Parathyroid adenoma (tissue), 2 donors: ENCODE data around the gene LIMS2.

Experiments
- H2AFZ ChIP-seq: fragments of 300-600 bp; sonication (generic); one replicate; pipeline ENCODE4 v1.7.0; 2017; ENCODE audit warnings: antibody characterized with exemption, mild to moderate bottlenecking
- H3K27ac ChIP-seq: fragments of 300-600 bp; sonication (generic); one replicate; pipeline ENCODE4 v1.7.0; 2017
- H3K27me3 ChIP-seq: fragments of 300-600 bp; sonication (generic); one replicate; pipeline ENCODE4 v1.7.0; 2017; ENCODE audit warnings: low read length; ENCODE audit not compliant: control insufficient read depth, insufficient read depth
- H3K36me3 ChIP-seq: fragments of 300-600 bp; sonication (generic); one replicate; pipeline ENCODE4 v1.7.0; 2017; ENCODE audit warnings: low read length; ENCODE audit not compliant: control insufficient read depth, insufficient read depth
- H3K4me1 ChIP-seq: fragments of 300-600 bp; sonication (generic); one replicate; pipeline ENCODE4 v1.7.0; 2017; ENCODE audit warnings: control low read depth
- H3K4me2 ChIP-seq: fragments of 300-600 bp; sonication (generic); one replicate; pipeline ENCODE4 v1.7.0; 2017; ENCODE audit warnings: low read length
- H3K4me3 ChIP-seq: fragments of 300-600 bp; sonication (generic); one replicate; pipeline ENCODE4 v1.7.0; 2017; ENCODE audit warnings: low read depth, low read length
- H3K79me2 ChIP-seq: fragments of 300-600 bp; sonication (generic); one replicate; pipeline ENCODE4 v1.7.0; 2017; ENCODE audit warnings: control low read depth
- H3K9ac ChIP-seq: fragments of 300-600 bp; sonication (generic); one replicate; pipeline ENCODE4 v1.7.0; 2017; ENCODE audit warnings: mild to moderate bottlenecking
- H3K9me3 ChIP-seq: fragments of 300-600 bp; sonication (generic); one replicate; pipeline ENCODE4 v1.7.0; 2017; ENCODE audit warnings: low read length; ENCODE audit not compliant: control insufficient read depth
- TF ChIP-seq, protein P1 (sequence below): fragments of 300-600 bp; sonication (generic); IDR thresholded peaks from one replicate; pipeline ENCODE4 v1.7.0; 2017; ENCODE audit warnings: antibody characterized with exemption, mild to moderate bottlenecking
- donor health status: primary hyperparathyroidism.

The LIMS2 gene

DNA sequence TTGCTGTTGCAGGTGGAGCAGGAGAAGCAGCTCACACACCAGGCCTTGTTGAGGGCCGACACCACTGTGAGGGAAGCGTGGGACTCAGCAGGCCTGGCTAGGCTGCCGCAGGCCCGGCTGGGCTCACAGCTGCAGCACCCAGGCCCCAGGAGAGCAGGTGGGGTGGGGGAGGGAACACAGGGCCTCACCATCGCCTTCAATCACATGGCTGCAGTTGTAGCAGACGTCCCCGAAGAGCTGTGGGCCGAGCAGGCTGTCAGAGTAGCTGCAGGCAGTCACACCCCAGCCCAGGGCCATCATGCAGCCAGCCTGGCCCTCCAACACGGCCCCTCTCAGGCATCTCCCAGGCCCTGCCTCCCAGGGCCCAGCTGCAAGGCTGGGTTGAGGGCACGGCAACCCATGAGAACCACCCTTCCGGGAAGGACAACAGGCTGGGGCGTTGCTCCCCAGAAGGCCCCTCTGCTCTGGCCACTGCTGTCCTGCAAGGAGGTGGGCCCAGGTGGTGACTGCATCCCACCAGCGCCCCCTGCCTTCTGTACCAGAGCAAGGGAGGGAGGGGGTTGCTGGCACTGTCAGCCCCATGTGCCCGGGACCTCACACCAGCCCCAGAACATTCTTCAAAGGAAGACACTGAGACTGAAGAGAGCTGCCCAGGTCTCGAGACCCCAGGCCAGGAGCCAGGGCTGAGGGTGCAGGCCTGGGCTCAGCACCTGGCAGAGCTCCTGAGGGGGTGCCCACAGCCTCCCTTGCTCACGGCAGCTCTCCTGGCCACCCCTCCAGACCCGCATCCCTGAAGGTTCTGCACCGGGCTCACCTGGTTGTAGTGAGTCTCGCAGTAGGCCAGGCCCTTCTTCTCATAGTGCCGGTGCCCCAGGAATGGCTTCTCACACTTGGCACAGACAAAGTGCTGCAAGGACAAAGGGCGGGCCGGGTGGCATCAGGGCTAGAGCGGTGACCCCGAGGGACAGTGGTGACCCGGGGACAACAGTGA, 35.0 kb downstream of the LIMS2 start:
- H3K27me3 ChIP-seq: no peaks in the 10 kb centered on the region
- H3K36me3 ChIP-seq: no peaks in the 10 kb centered on the region
- H3K4me2 ChIP-seq: no peak overlapping the region
- no peaks in the 10 kb centered on the region for H3K9me3 ChIP-seq
- no peaks in the 10 kb centered on the region for H3K4me1 ChIP-seq
- H3K27ac ChIP-seq: no peak overlapping the region
- no peak overlapping the region for H3K9ac ChIP-seq
- H2AFZ ChIP-seq: no peak overlapping the region
- no peak overlapping the region for H3K4me3 ChIP-seq
- H3K79me2 ChIP-seq: no peaks in the 10 kb centered on the region
- TF ChIP-seq, protein P1, sequence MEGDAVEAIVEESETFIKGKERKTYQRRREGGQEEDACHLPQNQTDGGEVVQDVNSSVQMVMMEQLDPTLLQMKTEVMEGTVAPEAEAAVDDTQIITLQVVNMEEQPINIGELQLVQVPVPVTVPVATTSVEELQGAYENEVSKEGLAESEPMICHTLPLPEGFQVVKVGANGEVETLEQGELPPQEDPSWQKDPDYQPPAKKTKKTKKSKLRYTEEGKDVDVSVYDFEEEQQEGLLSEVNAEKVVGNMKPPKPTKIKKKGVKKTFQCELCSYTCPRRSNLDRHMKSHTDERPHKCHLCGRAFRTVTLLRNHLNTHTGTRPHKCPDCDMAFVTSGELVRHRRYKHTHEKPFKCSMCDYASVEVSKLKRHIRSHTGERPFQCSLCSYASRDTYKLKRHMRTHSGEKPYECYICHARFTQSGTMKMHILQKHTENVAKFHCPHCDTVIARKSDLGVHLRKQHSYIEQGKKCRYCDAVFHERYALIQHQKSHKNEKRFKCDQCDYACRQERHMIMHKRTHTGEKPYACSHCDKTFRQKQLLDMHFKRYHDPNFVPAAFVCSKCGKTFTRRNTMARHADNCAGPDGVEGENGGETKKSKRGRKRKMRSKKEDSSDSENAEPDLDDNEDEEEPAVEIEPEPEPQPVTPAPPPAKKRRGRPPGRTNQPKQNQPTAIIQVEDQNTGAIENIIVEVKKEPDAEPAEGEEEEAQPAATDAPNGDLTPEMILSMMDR: no peak

DNA sequence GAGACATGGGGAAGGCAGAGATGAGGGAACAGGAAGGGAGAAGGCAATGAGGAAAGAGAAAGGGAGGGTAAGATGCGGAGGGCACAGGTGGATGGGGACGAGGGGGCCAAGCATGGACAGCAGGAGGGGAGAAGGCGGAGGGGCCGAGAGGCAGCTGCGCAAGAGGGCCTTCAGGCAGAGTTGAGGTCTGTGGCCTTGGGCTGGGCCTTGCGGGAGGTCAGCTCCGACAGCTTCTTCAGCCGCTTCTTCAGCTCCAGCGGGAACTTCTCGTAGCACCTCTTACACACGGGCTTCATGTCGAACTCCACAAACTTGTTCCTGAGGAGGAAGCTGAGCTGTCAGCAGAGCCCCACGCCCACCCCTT, 36.2 kb downstream of the LIMS2 start:
- Histone ChIP-seq H3K9me3 (no peaks in the 10 kb centered on the region), H3K4me2 (no peak overlapping the region), H3K27ac (no peak overlapping the region), H3K27me3 (no peaks in the 10 kb centered on the region), H3K36me3 (no peaks in the 10 kb centered on the region), H3K79me2 (no peaks in the 10 kb centered on the region), H2AFZ (no peak overlapping the region), H3K9ac (no peak overlapping the region), H3K4me3 (no peak overlapping the region), H3K4me1 (no peaks in the 10 kb centered on the region)
- TF ChIP-seq, protein P1: no peak

DNA sequence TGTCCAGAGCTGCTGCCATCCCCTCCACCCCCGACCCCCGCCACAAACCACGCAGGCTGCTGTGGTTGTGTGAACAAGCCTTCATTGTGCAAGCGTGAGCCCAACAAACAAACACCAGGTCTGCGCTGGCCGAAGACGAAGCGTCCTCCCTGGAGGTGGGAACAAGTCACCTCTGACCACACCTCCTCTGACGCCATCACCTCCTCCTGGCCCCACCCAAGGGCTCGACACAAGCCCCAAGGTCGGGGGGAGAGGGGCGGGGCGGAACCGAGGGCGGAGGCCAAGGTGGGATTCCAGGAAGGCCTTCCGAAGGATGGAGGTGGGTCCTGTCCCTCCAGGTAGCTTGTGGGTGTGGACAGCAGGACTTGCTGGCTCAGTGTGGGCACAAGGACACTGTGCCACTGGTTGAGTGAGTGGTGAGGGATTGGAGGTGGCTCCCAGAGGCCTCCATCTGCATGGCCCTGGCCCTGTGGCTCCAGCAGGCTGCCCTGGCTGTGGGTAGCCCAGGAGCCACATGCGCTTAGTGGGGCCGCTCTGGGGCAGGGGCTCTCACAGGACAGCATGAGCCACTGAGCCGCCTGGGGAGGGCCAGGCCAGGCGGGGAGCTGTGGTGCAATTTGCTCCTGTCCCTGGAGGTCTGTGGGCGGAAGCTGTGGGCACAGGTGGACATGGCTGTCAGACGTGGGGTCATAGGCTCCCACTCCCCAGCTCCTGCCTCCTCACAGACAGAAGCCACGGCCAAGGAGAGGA, 36.8 kb downstream of the LIMS2 start:
- no peak overlapping the region for H3K4me3 ChIP-seq
- H3K4me1 ChIP-seq: no peaks in the 10 kb centered on the region
- H3K36me3 ChIP-seq: no peaks in the 10 kb centered on the region
- peak overlapping the region; percentile 27 for H3K27ac ChIP-seq
- no peak overlapping the region for H3K4me2 ChIP-seq
- H3K79me2 ChIP-seq: no peaks in the 10 kb centered on the region
- H2AFZ ChIP-seq: no peak overlapping the region
- TF ChIP-seq, protein P1: no peak
- H3K9ac ChIP-seq: no peak overlapping the region
- no peaks in the 10 kb centered on the region for H3K27me3 ChIP-seq
- H3K9me3 ChIP-seq: no peaks in the 10 kb centered on the region

DNA sequence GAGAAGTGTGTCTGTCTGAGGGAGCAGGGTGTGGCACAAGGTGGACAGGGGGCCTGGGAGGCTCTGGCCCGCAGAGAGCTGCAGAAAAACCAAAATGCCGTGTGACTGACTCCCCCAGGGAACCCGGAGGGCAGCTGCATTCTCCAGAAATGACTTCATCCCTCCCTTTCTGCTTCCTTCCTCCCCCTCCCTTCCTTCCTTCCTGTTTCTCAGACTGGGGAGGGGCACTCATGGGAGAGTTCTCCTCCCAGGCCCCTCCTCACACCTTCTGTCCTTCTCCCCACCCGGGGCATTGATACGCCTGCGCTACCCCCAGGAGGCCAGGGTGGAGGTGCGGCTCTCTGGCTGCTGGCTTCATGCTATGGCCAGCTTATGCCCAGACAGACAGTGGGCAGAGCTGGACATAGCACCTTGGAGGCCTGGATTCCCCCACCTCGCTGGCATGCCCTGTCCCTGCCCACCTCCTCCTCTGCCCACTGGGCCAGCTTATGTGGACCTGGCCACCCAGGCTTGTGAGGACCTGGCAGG, 37.5 kb downstream of the LIMS2 start:
- Histone ChIP-seq H3K36me3 (no peaks in the 10 kb centered on the region), H3K9ac (no peak overlapping the region), H3K27ac (peak overlapping the region; percentile 27), H3K4me2 (no peak overlapping the region), H3K4me1 (no peaks in the 10 kb centered on the region), H3K9me3 (no peaks in the 10 kb centered on the region), H2AFZ (no peak overlapping the region), H3K79me2 (no peaks in the 10 kb centered on the region), H3K4me3 (no peak overlapping the region), H3K27me3 (no peaks in the 10 kb centered on the region)
- TF ChIP-seq, protein P1: no peak
